ENCODE data around the gene SIGMAR1. TPM values are rescaled to one million over a fixed set of nuclear protein-coding genes. Genes with fewer than 3 reads are reported as not detected.

The SIGMAR1 gene
- total and polyA plus RNA-seq, 2 of the 8 experiments (the other 6 are each of a cell fraction or from before 2014, with no cell fraction given), result 84.2 to 134 TPM

DNA sequence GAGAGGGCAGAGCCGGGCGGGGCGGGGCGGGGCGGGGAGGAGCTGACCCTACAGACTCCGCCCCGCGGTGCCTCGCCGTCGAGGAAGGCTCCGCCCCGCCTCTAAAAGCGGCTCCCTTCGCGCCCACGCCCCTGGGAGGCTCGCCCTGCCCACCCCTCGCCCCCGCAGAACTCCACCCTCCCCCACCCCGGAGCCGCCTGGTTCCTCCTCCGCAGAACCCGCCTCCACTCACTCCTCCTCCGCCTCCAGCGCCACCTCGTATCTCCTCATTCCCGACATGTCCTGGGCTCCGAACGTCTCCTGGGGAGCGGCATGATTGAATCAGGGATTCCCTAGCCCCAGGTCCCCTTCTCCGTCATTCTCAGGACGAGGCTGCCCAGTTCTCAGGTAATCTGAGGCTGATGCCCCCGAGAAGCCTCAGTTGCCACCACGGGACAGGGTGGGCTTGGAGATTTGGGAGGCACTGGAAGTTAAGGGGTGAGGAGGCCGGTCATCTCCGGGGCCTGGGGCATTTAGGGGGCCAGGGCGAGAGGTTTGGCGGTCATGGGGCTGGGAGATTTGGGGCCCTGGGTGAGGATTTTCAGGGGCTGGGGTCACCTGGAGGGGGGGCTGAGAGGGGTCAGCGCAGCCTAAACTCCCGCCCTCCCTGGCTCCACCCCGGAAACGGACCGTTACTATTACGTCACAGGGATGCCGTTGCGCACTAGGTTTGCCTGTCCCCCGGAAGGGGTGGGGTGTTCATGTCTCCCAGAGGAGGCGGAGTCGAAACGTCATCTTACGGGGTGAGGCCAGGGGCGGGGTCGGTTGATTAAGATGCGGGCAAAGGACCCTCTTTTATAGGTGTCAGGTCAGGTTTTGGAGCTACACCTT is 28.0 kb upstream of the SIGMAR1 start (continued):
- TF ChIP-seq, protein P1, sequence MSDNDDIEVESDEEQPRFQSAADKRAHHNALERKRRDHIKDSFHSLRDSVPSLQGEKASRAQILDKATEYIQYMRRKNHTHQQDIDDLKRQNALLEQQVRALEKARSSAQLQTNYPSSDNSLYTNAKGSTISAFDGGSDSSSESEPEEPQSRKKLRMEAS (IDR thresholded peaks at IDR 0.05), result peak; percentile 32; the same call in 1 of the 2 replicates
- TF ChIP-seq SIRT6 (IDR thresholded peaks at IDR 0.05; ENCODE audit: low read length), result no peak
- no peak for TF ChIP-seq CBX5 (IDR thresholded peaks at IDR 0.05; ENCODE audit: low read depth, low read length)
- TF ChIP-seq TBP (IDR thresholded peaks at IDR 0.05; ENCODE audit: low read depth, low read length), result peak; percentile 55; the same call in 1 of the 2 replicates
- TF ChIP-seq, protein P2, sequence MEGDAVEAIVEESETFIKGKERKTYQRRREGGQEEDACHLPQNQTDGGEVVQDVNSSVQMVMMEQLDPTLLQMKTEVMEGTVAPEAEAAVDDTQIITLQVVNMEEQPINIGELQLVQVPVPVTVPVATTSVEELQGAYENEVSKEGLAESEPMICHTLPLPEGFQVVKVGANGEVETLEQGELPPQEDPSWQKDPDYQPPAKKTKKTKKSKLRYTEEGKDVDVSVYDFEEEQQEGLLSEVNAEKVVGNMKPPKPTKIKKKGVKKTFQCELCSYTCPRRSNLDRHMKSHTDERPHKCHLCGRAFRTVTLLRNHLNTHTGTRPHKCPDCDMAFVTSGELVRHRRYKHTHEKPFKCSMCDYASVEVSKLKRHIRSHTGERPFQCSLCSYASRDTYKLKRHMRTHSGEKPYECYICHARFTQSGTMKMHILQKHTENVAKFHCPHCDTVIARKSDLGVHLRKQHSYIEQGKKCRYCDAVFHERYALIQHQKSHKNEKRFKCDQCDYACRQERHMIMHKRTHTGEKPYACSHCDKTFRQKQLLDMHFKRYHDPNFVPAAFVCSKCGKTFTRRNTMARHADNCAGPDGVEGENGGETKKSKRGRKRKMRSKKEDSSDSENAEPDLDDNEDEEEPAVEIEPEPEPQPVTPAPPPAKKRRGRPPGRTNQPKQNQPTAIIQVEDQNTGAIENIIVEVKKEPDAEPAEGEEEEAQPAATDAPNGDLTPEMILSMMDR (IDR thresholded peaks at IDR 0.05; ENCODE audit: control extremely low read depth in 1 of 3, insufficient read depth in 1 of 3, low read depth in 1 of 3, low read length in 3 of 3), result 0 out of 4 replicates have a peak, but pooled peaks of 1 of the 3 experiments have one; percentile 5
